ENCODE measurements around the gene SLC39A6. TPM values are rescaled to one million over a fixed set of nuclear protein-coding genes. Genes with fewer than 3 reads are reported as not detected.

SLC39A6 gene
- total and polyA plus RNA-seq, 2 experiments from 2014 or later = 20.8 to 47.3 TPM

DNA sequence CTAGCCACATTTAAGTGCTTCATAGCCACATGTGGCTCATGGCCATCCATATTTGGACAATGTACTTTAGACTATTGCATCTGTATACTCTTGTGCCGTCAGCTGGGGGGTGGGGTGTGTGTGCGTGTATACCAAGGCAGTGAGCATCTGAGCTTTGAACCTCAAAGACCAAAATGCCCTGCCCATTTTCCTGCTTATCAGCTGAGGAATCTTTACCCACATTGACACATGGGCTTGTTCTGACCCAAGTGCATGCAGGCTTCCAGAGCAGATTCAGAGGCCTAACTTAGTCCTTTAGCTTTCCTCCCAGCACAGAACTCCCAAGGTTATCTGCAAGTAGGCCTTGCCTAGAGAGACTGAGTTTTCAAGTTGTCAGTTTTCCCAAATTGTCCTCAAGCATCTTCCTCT is 47.0 kb upstream of the SLC39A6 start (continued):
- TF ChIP-seq, protein P1, sequence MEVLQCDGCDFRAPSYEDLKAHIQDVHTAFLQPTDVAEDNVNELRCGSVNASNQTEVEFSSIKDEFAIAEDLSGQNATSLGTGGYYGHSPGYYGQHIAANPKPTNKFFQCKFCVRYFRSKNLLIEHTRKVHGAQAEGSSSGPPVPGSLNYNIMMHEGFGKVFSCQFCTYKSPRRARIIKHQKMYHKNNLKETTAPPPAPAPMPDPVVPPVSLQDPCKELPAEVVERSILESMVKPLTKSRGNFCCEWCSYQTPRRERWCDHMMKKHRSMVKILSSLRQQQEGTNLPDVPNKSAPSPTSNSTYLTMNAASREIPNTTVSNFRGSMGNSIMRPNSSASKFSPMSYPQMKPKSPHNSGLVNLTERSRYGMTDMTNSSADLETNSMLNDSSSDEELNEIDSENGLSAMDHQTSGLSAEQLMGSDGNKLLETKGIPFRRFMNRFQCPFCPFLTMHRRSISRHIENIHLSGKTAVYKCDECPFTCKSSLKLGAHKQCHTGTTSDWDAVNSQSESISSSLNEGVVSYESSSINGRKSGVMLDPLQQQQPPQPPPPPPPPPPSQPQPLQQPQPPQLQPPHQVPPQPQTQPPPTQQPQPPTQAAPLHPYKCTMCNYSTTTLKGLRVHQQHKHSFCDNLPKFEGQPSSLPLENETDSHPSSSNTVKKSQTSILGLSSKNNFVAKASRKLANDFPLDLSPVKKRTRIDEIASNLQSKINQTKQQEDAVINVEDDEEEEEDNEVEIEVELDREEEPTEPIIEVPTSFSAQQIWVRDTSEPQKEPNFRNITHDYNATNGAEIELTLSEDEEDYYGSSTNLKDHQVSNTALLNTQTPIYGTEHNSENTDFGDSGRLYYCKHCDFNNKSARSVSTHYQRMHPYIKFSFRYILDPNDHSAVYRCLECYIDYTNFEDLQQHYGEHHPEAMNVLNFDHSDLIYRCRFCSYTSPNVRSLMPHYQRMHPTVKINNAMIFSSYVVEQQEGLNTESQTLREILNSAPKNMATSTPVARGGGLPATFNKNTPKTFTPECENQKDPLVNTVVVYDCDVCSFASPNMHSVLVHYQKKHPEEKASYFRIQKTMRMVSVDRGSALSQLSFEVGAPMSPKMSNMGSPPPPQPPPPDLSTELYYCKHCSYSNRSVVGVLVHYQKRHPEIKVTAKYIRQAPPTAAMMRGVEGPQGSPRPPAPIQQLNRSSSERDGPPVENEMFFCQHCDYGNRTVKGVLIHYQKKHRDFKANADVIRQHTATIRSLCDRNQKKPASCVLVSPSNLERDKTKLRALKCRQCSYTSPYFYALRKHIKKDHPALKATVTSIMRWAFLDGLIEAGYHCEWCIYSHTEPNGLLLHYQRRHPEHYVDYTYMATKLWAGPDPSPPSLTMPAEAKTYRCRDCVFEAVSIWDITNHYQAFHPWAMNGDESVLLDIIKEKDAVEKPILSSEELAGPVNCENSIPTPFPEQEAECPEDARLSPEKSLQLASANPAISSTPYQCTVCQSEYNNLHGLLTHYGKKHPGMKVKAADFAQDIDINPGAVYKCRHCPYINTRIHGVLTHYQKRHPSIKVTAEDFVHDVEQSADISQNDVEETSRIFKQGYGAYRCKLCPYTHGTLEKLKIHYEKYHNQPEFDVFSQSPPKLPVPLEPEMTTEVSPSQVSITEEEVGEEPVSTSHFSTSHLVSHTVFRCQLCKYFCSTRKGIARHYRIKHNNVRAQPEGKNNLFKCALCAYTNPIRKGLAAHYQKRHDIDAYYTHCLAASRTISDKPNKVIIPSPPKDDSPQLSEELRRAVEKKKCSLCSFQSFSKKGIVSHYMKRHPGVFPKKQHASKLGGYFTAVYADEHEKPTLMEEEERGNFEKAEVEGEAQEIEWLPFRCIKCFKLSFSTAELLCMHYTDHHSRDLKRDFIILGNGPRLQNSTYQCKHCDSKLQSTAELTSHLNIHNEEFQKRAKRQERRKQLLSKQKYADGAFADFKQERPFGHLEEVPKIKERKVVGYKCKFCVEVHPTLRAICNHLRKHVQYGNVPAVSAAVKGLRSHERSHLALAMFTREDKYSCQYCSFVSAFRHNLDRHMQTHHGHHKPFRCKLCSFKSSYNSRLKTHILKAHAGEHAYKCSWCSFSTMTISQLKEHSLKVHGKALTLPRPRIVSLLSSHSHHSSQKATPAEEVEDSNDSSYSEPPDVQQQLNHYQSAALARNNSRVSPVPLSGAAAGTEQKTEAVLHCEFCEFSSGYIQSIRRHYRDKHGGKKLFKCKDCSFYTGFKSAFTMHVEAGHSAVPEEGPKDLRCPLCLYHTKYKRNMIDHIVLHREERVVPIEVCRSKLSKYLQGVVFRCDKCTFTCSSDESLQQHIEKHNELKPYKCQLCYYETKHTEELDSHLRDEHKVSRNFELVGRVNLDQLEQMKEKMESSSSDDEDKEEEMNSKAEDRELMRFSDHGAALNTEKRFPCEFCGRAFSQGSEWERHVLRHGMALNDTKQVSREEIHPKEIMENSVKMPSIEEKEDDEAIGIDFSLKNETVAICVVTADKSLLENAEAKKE (CRISPR knock-in tag; IDR thresholded peaks at IDR 0.05) = no peak
- TF ChIP-seq EZH2 (IDR thresholded peaks at IDR 0.05; ENCODE audit: low read depth, unreplicated experiment) = no peak

DNA sequence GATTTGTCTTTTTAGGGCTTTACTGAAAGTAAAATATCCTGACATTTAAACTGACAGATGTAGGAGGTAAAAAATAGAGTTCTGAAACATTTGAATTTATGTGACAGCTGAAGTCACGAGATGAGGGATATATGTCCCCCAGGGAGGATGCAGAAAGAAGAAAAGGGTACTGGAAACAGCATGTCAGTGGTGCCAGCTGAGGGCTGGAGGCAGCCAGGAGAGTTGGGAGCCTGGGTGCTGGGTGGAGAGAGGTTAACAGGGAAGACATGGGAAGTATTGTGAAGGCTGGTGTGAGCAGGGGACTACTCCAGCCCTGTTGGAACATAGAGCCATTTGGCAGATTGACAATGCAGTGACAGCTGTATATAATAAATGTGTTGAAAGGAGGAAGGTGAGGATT is 46.3 kb upstream of the SLC39A6 start:
- Histone ChIP-seq H2AFZ (no peak overlapping the region), H3K36me3 (ENCODE audit: insufficient read depth) (peaks cover 28% of the 10 kb centered on the region), H3K9me2 (ENCODE audit: insufficient read depth) (no peaks in the 10 kb centered on the region), H3K4me2 (no peak overlapping the region), H3K79me2 (replicated peaks; ENCODE audit: insufficient read depth) (no peaks in the 10 kb centered on the region), H3K4me1 (ENCODE audit: insufficient read depth) (no peaks in the 10 kb centered on the region), H3F3A (replicated peaks; ENCODE audit: low read depth) (no peaks in the 10 kb centered on the region; the same call in 1 of the 2 replicates), H3K27ac (ENCODE audit: low read depth) (no peak overlapping the region), H3K27me3 (ENCODE audit: insufficient read depth) (no peaks in the 10 kb centered on the region), H3K4me3 (no peak overlapping the region), H4K20me1 (replicated peaks; ENCODE audit: insufficient read depth) (no peaks in the 10 kb centered on the region)
- H3K4me1 Mint-ChIP-seq = no peaks in the 10 kb centered on the region; the same call in 2 of the 3 replicates
- no peak overlapping the region for H3K4me3 Mint-ChIP-seq
- peaks cover 4% of the 10 kb centered on the region for H3K27me3 Mint-ChIP-seq (ENCODE audit: insufficient read depth, low read depth, poor library complexity)
- H3K9me3 Mint-ChIP-seq = no peaks in the 10 kb centered on the region
- ATAC-seq (no peak), DNase-seq (ENCODE audit: low spot score) (no peak)
- no peak overlapping the region for H3K27ac Mint-ChIP-seq
- H3K36me3 Mint-ChIP-seq (ENCODE audit: low read depth) = peaks cover 37% of the 10 kb centered on the region
- TF ChIP-seq JUNB (IDR thresholded peaks at IDR 0.05; ENCODE audit: unreplicated experiment) = no peak
- no peak for TF ChIP-seq ZNF114 (CRISPR knock-in tag; IDR thresholded peaks at IDR 0.05)
- TF ChIP-seq, protein P2, sequence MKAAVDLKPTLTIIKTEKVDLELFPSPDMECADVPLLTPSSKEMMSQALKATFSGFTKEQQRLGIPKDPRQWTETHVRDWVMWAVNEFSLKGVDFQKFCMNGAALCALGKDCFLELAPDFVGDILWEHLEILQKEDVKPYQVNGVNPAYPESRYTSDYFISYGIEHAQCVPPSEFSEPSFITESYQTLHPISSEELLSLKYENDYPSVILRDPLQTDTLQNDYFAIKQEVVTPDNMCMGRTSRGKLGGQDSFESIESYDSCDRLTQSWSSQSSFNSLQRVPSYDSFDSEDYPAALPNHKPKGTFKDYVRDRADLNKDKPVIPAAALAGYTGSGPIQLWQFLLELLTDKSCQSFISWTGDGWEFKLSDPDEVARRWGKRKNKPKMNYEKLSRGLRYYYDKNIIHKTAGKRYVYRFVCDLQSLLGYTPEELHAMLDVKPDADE (IDR thresholded peaks at IDR 0.05) = no peak
- TF ChIP-seq NANOG (IDR thresholded peaks at IDR 0.05; ENCODE audit: borderline replicate concordance) = no peak
- TF ChIP-seq ZNF331 (CRISPR knock-in tag; IDR thresholded peaks at IDR 0.05; ENCODE audit: low read depth) = no peak
- TF ChIP-seq, protein P1 (CRISPR knock-in tag; IDR thresholded peaks at IDR 0.05) = no peak

All from GM23338 (cell line).